Measurements from ENCODE around the gene FZD1.

- no peak for TF ChIP-seq MAX (IDR thresholded peaks at IDR 0.05)
- TF ChIP-seq USF1 (IDR thresholded peaks at IDR 0.05), result no peak
- TF ChIP-seq TAF1 (IDR thresholded peaks at IDR 0.05; ENCODE audit: low read depth), result no peak
- no peak for TF ChIP-seq YY1 (IDR thresholded peaks at IDR 0.05; ENCODE audit: low read depth)
These were observed 2.5 kb downstream of the FZD1 start for GRCh38 chr7:91266689-91267090.
